GM20431 (cell line): Measurements from ENCODE around the gene AQP12A.
"Not testable (repeated sequence)": the region's sequence is repeated elsewhere in the genome, so short reads cannot be mapped to it uniquely, and the experiment has no call there.

Experiments
- in situ Hi-C: fragments of 300-500 bp; cut with MseI, MboI; formaldehyde crosslinking; loops from one replicate; pipeline ENCODE4 v1.15.0; 2020; ENCODE audit warnings: low sequenced_read_pairs; ENCODE audit not compliant: unreplicated experiment

AQP12A gene

DNA sequence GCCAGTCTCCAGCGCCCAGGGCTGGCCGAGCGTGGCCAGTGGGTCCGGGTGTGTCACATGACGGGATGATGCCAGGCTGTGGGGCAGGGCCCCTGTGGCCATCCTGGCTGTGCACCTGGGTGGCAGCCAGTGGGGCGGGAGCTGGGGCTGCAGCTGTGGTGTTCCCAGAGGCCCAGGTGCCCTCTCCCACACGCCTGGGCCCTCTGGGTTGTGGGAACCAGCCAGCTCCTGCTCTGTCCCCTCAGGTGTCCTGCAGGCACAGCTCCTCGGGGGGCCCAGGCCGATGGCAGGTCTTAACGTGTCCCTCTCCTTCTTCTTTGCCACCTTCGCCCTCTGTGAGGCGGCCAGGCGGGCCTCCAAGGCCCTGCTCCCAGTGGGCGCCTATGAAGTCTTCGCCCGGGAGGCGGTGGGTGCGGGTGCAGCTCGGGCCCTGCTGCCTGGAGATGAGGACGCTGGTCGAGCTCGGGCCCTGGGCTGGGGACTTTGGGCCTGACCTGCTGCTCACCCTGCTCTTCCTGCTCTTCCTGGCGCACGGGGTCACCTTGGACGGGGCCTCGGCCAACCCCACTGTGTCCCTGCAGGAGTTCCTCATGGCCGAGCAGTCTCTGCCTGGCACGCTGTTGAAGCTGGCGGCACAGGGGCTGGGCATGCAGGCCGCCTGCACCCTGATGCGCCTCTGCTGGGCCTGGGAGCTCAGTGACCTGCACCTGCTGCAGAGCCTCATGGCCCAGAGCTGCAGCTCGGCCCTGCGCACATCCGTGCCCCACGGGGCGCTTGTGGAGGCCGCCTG lies at the start of gene AQP12A:
Gene AQP12A, plus strand, starts transcription at position 236 of the 790 bp plus-strand sequence. Its CDS starts 48 bp downstream, at position 284.
- in situ Hi-C loops: not testable (repeated sequence)

DNA sequence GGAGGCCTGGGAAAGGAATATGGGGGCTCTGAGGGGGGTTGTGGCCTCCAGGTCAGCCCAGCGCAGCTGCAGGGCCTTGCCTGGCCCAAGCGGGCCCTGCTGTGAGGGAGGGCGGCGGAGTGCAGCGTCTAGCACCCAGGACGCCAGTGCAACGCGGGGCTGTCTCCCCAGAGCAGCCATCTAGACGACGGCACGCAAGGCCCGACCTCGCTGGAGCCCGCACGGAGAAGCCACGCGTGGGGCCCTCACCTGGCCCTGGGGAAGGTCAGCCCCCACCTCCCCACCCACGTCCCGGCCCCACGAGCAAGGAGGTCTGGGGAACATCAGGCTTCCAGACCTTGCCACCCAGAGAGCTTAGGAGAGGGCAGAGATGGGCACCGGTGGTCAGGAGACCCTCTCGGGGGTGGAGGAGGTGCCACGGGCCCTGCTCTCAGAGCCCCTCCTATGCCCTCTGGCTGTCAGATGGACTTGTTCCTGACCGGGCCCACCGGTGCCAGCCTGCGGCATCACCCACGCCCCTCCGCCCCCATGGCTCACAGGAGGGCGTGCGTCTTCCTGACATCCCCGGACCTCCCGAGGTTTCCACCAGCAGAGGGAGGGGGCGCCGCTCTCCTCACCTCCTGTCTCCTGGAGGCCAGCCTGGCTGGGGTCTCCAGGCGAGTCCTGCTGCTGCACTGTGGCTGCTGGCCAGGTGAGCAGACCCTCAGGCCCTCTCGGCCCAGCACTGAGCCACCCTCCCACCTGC lies 49.4 kb upstream of the AQP12A start:
- in situ Hi-C loops: no loop called here

DNA sequence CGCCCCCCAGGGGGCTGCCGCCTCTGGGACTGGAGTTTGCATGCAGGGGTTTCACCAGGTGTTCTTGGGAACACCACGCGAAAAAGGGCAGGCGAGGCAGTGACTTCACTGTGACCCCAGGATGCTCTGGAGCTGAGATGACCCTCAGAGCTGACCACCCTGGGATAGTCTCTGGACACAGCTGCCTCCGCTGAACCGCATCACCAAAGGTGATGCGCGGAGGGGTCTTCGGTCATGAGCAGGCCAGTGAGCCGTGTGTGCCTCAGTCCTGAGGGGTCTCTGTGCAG lies 48.9 kb upstream of the AQP12A start:
- in situ Hi-C loops: no loop called here

- in situ Hi-C loops: no loop called here
Measured at GRCh38 chr2:240643093-240643810, 48.4 kb upstream of the AQP12A start.

DNA sequence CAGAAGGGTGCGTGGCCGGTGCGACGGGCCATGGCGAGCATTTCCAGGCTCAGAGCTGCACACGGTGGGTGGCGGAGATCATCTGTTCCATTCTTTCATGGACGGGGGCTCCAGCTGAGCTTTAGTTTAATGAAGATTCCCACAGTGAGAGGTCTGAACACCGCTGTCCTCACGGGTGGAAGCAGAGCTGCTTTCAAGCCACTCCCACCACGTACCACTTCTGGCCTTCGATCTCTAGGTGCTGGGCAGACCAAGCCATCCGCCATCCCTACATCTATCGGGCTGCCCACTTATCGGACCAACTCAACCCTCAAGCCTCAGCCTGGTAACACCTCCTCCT lies 47.9 kb upstream of the AQP12A start:
- in situ Hi-C loops: no loop called here

- in situ Hi-C loops: no loop called here
Measured at GRCh38 chr2:240644171-240644651, 47.5 kb upstream of the AQP12A start.

- in situ Hi-C loops: no loop called here
Measured at GRCh38 chr2:240644859-240645301, 46.8 kb upstream of the AQP12A start.

- in situ Hi-C loops: no loop called here
Measured at GRCh38 chr2:240645346-240645745, 46.3 kb upstream of the AQP12A start.

DNA sequence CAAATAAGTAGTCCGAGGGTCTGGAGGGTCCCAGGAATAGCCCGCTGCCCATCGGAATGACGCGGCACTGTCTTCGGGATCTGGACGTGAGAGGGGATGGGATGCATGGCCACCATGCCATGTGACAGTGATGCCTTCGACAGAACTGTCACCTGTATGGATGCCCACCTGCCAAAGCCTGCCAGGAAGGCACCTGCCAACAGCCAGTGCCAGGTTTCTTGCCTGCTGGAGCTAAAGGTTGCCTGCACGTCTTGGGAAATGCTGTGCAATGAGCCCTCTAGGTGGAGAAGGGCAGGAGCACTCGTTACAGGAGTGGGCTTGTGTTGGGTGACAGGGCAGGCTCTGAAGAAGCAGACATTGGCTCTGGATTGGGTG lies 45.9 kb upstream of the AQP12A start:
- in situ Hi-C loops: no loop called here

DNA sequence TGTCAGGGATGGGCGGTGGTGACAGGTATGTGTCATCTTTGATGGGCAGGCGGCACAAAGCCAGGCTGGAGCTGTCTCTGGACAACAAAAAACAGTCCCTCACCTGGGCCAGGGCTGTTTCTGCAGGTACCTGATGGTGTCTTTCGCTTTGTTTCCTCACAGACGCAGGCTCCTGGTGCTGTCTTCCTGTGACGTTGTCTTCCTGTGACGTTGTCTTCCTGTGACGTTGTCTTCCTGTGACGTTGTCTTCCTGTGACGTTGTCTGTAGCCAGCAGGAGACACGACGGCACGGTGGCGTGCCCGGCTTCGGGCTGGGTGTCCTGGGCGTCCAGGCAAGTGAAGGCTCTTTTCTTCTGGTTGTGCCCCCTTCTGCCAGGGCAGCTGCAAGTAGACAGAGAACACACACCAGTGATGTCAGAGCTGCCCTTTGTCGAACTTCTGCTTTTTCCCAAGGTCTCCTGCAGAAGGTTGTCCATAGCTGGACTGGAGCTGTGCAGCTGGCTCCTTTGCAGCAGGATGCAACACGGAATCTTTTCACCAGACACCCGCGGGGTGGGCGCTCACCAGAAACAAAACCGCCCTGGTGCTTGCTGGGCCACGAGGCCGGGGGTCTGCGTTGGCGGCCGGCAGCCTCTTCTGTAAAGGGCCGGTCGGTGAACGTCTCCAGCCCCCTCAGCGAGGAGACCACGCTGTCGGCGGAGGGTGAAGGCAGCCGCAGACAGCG lies 45.3 kb upstream of the AQP12A start:
- in situ Hi-C loops: no loop called here

GRCh38 chr2:240646900-240647502 lies 44.7 kb upstream of the AQP12A start:
- in situ Hi-C loops: no loop called here

- in situ Hi-C loops: no loop called here
Measured at GRCh38 chr2:240647503-240648154, 44.0 kb upstream of the AQP12A start.

GRCh38 chr2:240648155-240648649 lies 43.5 kb upstream of the AQP12A start:
- in situ Hi-C loops: no loop called here

GRCh38 chr2:240648650-240649275 lies 42.9 kb upstream of the AQP12A start:
- in situ Hi-C loops: no loop called here

DNA sequence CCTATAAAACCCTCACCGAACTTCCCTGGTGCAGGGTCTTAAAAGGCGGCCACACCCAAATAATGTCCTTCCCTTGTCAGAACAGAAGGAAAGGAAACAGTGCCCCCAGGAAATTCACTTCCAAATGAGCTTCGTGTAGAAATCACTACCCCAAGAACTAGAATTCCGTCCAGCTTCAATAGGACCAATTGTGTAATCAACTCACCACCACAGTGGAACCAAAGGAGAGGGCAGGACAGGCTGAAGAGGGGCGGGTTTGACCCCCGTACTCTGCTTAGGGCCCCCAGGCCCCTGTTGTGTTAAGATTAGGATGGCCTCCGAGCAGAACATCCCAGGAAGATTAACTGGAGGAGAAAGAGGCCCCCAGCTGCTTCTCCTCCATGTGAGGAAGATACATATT lies 42.3 kb upstream of the AQP12A start:
- in situ Hi-C loops: no loop called here

GRCh38 chr2:240650254-240650965 lies 41.3 kb upstream of the AQP12A start:
- in situ Hi-C loops: no loop called here

DNA sequence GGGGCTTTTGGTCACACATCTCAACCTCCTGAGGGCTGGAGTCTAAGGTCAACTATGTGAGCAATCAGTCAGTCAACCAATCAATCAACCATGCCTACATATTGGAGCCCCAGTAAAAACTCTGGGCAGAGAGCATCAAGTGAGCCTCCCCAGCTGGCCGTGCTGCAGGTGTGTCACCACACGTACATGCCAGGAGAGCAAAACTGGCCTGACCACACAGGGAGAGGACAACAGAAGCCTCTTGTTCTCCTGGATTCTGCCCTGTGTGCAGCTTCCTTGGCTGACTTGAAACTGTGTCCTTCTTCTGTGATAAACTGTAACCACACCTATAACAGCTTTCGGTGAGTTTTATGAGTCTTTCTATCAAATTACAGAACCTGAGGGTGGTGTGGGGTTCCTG lies 40.5 kb upstream of the AQP12A start:
- in situ Hi-C loops: no loop called here
